Embryonic facial prominence (tissue), 1 donor: ENCODE data around the gene AUNIP.

Source experiments
- DNase-seq: peaks from one replicate; pipeline ENCODE4 v3.0.0-alpha.2; 2016; ENCODE audit errors: extremely low spot score

The AUNIP gene

DNA sequence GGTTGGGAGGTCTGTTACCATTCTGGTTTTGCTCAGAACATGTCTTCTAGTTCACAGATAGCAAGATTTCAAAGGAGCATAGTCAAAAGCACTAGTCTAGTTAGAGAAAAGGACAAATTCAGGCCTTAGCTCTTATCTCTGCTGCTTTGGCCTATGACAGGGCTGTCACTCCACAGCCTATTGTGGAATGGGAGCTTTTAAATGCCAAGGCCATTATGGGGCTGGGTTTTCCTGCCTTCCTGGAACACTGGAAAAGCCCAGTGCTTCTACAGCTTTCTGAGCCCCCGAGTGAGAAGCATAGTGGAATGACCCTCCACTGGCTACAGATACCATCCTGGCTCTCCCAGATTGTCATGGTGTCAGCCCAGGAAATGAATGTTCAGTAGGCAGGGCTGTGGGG is 30.2 kb downstream of the AUNIP start:
- DNase-seq = no peak

GRCh38 chr1:25828491-25828890 is 30.8 kb downstream of the AUNIP start:
- no peak for DNase-seq

DNA sequence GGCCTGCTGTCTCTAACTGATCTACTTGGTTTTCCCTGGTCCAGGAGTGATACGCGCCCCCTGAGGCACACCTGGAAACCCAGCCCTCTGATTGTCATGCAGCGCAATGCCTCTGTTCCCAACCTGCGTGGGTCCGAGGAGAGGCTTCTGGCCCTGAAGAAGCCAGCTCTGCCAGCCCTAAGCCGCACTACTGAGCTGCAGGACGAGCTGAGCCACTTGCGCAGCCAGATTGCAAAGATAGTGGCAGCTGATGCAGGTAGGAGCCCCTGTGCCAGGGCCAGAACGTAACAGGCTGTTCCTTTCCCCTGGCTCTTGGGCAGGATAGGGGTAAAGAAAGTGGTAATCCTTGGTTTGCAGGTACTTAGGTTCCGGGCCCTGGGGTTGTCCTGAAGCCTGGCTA is 32.7 kb downstream of the AUNIP start:
- DNase-seq = no peak

DNA sequence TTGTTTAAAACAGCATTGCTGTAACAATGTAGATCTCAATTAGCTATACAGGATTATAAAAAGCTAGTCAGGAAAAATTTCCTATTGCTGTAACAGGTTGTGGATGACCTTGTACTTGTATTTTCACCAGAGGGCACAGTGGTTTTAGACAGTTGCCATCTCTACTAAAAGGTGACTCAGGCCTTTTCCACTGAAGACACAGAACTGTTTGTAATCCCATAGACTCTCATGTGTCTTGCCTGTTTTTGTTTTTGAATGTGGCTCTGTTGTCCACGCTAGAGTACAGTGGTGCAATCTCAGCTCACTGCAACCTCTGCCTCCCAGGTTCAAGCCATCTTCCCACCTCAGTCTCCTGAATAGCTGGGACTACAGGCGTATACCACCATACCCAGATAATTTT is 33.7 kb downstream of the AUNIP start:
- no peak for DNase-seq

DNA sequence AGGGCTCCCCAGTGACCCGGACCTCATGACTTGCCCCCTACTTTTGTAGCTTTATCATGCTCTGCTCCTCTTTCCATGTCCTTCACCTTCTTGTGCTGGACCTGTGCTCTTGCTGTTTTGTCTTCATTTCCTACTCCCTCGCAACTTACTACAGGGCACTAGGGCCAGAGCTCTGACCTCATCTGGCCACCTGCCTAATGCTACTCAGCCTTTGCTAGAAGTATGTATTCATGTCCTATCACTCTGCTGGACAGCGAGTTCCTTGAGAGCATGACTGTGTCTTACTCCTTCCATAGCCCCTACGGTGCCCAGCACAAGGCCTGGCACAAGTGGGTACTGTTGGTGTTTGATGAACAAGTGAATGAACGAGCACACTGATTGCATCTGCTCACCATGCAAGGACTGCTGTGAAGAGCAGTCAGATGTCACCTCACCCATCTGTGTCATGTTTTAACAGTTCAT is 37.6 kb downstream of the AUNIP start:
- no peak for DNase-seq

DNA sequence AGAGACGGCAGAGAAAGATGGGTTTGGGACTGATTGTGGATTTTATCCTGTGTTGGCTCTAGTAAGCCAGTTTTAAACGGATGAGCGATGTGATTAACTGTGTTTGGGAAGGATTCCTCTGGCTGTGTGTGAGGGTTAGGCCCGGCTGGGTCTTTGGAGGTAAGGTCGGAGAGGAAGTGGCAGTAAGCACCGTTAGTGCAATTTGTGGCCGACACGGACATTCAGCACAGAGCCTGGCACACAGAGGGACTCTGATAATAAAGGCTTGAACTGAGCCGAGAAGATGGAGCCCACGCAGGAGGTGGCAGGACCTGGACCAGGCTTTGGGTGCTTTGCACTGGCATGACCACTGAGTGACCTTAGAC is 38.2 kb downstream of the AUNIP start:
- DNase-seq = no peak

DNA sequence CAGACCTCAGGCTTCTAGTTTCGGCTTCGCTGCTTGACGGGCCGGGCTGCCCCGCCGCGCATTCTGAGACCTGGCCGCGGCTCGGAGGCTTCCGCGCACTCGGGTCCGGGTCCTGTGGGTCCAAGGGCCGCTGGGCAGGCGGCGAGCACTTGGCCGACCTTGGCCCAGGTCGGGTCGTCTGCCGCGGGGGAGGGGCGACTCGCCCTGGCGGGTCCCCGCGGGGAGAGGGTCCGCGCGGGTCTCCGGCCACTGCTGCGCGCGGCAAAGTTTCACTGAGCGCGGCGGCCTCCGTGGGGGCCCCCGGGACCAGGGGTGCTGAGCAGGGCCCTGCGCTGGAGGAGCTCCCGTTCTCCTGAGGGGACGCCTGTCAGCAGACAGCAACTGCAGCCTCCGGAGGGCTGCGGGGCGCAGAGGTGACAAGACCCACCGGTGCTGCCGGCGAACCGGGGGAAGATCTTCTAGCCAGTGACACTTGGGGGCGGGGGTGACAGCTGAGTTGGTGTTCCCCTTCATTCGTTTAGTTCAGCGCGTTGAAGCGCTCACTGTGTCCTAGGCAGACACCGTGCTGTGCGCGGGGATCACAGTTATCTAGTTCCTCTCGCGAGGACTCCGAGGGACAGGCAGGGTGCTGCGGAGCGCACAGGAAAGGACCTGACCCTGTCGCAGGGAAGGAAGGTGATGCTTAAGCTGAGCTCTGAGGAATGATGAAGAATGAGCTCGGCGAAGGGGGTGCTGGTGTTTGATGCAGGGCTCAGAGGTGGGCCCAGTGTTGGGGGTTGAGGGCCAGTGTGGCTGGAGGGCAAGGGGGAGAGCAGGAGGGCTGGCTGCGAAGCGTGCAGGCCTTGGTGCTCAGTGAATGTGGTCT is 38.8 kb downstream of the AUNIP start:
- no peak for DNase-seq

DNA sequence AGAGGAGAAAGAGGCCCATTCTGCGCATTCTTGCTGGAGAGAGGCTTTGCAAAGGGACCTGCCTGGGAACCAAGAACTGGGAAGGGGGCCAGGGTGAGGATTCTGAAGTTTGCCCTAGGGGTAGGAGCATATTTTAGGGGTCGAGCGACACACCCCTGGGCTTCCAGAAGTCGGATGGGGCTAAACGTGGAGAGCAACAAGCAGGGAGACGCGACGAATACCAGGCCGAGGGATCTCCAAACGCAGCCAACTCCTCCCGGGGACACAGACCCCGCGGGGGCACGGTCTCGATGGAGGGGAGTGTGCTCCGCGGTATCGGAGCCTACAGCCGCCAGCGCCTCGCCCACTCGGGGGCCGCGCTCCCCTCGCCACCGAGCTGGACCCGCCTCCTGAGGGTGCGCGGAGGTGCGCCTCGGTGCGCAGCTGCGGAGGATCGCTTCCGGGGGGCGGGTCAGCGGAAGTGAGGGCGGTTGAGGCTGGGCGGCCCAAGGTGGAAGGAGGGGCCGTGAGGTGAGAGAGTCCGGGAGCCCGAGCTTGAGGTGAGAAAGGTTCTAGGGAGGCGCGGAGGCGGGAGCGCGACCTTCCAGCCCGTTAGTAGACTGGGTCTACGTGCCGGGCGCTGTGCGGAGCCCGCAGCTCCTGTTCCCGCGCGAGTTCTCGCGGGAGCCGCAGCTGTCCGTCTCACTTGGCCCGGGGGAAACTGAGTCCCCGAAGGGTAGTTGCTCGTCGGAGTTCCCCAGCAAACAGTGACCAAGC is 39.6 kb downstream of the AUNIP start, which contains the start of gene MTFR1L:
Gene MTFR1L (plus strand): TSS at position 464 of the 756 bp plus-strand sequence. CDS start 3,151 bp downstream, outside the sequence.
- peak; percentile 73 for DNase-seq

- DNase-seq = no peak
These were observed 40.7 kb downstream of the AUNIP start for GRCh38 chr1:25818569-25818968.

DNA sequence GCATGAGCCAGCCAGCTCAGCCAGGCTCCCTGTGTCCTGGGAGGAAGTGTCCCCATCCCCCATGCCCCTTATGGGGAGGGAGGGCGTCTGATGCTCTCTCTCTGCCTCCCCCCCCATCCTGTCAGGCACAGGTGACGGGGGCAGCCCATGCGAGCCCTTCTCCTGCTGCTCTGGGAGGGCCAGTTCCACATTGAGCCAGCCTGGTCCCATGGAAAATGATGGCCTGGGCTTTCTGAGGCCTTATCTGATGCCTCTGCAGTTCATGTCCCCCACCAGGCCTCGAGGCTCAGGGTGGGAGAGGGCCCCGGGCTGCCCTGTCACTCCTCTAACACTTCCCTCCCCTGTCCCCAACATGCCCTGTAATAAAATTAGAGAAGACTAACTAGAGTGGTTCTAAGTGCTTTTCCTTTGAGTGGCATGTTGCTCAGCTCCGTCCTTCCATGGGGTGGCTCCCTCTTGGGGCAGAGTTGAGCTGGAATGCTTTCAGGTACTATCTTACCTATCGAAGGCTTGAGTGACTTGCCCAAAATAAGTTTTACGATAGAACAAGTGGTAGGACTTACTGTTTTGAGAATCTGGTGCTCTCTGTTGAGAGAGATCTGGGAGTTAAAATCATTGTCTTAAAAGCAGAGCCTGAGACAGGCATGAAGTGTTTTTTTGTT is 41.3 kb downstream of the AUNIP start:
- no peak for DNase-seq

DNA sequence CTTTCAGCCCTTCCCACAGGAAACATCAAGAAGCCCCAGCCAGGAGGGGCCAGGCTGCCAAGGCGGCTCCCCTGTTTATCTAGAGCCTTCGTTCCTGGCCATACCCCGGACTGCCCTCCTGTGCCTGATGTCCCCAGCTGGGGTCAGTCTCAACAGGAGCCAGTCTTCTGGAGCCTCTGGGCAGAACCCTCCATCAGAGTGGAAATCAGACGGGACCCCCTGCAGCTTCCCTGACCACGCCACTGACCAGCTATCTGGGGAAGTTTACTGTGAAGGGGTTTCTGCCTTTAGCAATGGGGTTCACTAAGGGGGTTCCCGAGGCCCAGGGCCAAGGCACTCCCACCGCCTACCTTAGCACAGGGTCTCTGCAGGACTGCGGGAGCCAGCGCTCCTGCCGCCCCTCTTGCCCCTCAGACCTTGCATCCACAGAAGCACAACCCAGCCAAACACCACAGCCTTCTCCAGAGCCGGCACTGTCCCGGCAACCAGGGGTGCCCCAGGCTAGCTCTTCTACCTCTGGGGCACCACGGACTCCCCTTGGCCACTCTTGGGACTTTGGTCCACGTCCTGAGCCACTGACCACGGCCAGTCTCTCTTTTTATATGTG is 43.0 kb downstream of the AUNIP start:
- no peak for DNase-seq

GRCh38 chr1:25815208-25816111 is 43.8 kb downstream of the AUNIP start:
- no peak for DNase-seq

DNA sequence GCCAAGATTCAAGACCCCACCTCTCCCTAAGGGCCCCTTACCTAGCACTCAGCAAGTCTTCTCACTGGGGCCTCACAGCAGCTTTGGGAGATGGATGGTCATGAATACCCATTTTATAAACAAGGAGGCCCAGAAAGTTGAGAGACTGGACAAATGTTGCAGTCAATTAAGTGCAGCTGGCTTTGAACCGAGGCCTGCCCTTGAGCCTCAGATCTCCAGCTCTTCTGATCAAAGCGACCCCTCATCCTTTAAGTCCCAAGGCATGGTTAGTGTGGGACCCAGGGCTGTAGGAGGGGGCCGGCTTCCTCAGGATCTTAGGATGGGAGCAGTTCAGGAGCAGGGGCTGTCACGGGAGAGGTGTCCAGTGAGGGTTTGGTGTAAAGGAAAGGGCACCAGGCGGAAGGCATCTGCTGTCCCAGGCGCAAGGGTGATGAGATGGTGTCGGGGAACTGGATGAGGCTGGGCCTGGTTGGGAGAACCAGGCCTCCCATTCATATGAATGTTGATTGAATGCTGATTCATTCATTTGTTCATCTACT is 44.6 kb downstream of the AUNIP start:
- no peak for DNase-seq

- no peak for DNase-seq
These were observed 45.4 kb downstream of the AUNIP start for GRCh38 chr1:25813734-25814471.

DNA sequence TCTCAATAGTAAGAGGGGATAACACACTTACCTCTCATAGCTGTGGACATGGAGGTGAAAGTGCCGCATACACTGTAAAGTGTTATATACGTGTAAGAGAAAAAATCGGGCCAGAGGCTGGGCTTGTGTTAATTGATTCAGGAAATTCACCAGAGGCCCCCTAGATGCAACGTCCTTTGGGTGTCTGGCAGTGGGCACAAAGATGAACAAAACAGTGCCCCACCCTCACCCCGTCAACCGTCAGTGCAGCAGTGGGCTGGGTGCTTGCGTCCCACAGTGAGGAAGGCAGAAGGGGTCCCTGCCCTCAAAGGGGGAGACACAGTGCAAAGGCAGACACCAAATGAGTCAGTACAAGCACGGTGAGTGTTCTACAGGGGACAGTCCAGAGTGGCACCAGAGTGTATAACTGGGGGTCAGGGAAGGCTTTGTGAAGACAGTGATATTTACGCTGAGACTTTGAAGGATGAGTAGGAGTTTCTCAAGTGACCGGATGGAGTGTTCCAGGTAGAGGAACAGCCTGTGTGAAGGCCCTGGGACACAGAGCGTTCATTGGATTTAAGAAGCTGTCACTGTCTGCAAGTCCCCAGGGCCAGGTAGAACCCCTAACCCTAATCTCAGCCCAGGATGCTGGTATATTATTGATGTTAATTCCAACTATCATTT is 46.1 kb downstream of the AUNIP start:
- no peak for DNase-seq

- DNase-seq = no peak
These were observed 47.7 kb downstream of the AUNIP start for GRCh38 chr1:25811384-25812082.

DNA sequence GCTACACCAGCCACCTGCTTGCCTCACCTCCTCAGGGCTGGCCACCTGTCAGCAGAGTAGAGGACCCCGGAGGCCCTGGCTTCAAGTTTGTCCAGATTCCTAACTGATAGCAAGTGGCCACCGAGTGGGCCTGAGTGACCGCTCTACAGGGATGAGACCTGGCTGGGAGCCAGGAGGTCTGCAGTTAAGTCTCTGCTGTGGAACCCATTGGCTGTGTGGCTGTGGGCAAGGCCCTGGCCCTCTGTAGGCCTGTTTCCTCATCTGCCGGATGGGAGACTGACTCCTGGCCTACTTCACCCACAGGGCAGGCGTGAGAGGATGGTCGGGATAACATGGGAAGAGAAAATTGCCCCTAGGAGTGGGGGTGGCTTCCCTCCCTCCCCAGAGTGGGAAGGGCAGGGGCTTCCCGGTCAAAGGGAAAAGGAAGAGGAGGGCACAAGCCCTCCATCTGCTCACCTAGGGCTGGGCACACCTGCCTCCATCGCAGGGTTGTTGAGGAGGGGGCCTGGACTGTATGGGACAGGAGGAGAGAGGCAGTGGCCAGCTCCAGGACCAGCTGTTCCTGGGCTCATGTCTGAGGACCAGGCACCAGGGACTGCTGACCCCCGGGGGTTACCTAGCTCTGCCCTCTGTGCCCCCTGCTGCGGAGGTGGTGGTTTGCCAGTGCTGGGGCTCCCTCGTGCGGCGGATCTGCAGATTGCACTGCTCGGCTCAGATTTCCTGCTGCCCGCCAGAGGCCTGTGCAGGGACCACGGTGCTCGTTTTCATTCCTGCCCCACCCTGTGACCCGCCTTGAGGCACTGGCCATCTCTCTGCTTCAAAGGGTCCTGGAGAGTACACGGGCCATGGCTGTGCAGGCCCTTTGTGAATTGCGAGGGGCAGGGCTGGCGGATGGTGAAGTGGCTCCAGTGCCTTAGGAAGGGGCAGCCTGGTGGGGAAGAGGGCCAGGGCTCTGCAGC is 48.6 kb downstream of the AUNIP start:
- no peak for DNase-seq

DNA sequence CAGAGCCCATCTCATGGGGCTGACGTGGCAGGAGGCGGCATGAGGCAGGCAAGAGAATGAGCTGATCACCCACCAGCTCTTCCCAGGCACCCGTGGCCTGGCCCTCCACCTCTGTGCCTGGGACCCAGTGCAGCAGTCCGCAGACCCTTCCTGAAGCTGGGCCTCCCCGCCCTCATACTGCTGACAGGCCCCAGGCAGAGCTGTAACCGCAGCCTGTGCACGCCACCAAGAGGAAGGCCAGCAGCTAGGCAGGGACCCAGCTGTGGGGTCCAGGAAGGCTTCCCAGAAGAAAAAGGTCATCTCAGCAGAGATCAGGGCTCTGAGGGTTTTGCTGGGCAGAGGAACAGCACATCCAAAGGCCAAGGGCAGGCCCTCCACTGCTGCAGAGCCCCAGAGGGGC is 49.3 kb downstream of the AUNIP start:
- no peak for DNase-seq
